HG03457 (cell line): Measurements from ENCODE around the gene SHLD2.
"Not testable (repeated sequence)": the region's sequence is repeated elsewhere in the genome, so short reads cannot be mapped to it uniquely, and the experiment has no call there.

ENCODE experiments used
- ATAC-seq: cut with Tn5 transposase; IDR thresholded peaks from one replicate; pipeline ENCODE4 v1.9.1; 2021; ENCODE audit warnings: moderate number of reproducible peaks; ENCODE audit not compliant: unreplicated experiment

The SHLD2 gene

DNA sequence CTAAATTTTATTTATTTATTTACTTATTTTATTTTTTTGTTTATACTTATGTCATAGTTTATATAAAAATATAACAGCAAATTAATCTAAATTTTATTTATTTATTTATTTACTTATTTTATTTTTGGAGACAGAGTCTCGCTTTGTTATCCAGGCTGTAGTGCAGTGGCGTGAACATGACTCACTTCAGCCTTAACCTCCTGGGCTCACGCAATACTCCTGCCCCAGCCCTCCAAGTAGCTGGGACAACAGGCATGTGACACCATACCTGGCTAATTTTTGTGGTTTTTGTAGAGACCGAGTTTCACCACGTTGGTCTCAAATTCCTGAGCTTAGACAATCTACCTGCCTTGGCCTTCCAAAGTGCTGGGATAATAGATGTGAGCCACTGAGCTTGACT is 115.3 kb downstream of the SHLD2 start:
- not testable (repeated sequence) for ATAC-seq

GRCh38 chr10:87211848-87212247 is 116.8 kb downstream of the SHLD2 start:
- ATAC-seq, result not testable (repeated sequence)

- not testable (repeated sequence) for ATAC-seq
Observed at GRCh38 chr10:87213150-87213765, 118.3 kb downstream of the SHLD2 start.

DNA sequence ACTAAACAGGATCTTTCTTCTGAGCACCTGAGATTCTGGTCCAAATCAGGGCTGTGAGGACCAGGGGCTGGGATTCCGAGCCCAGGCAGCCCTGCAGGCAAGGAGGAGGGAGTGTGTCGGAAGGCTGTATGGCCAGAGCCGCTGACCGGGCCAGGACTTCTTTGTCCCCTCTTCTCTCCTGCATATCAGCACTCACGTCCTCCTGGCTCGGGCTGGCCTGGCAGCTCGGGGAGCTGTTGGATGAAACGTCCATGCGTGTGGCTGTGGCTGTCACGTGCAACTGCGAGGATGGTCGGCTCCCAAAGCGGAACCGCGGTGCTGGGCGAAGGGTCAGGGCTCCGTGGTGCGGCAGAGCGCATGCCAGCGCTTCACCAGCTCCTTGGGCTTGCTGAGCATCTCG is 118.8 kb downstream of the SHLD2 start:
- ATAC-seq, result not testable (repeated sequence)

- not testable (repeated sequence) for ATAC-seq
Observed at GRCh38 chr10:87216120-87216519, 121.1 kb downstream of the SHLD2 start.

- ATAC-seq, result not testable (repeated sequence)
Observed at GRCh38 chr10:87219370-87219769, 124.4 kb downstream of the SHLD2 start.

GRCh38 chr10:87222789-87223188 is 127.8 kb downstream of the SHLD2 start:
- ATAC-seq, result not testable (repeated sequence)

- ATAC-seq, result not testable (repeated sequence)
Observed at GRCh38 chr10:87225148-87225547, 130.1 kb downstream of the SHLD2 start, which contains the start of gene NUTM2A. Gene NUTM2A (plus strand): TSS chr10:87225448. CDS start chr10:87225831, 383 bp downstream.

GRCh38 chr10:87228247-87228646 is 133.2 kb downstream of the SHLD2 start:
- not testable (repeated sequence) for ATAC-seq

- ATAC-seq, result not testable (repeated sequence)
Observed at GRCh38 chr10:87229211-87229610, 134.2 kb downstream of the SHLD2 start.

DNA sequence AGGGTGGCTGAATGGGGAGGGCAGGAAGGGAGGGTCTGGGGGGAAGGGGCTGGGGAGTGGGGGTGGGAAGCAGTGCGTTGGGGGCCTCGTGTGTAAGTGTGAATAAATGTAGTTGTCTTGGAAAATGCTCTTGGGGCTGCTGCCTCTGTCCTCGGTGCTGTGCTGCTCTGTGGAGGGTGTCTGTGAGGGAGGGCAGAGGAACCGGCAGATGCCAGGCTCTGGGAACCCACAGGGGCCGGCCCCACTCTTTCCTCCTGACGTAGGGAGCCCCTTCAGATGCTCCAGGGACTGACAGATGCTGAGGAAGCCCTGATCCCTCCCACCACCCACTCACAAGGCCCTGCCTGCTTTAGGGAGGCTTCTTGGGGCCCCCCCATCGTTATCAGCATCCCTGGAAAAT is 139.8 kb downstream of the SHLD2 start:
- ATAC-seq, result not testable (repeated sequence)

GRCh38 chr10:87237244-87237643 is 142.2 kb downstream of the SHLD2 start:
- not testable (repeated sequence) for ATAC-seq

- ATAC-seq, result not testable (repeated sequence)
Observed at GRCh38 chr10:87239346-87239808, 144.4 kb downstream of the SHLD2 start.
